NCI-H2196 treated with DMSO at 0.1 percent for 48 hours (cell line): ENCODE measurements around the gene STK11IP.
A peak's percentile ranks its signal among the peaks of the same experiment; 100 is the strongest.

Source experiments
- DNase-seq: peaks from one replicate; lab custom pipeline; 2025; ENCODE audit not compliant: unreplicated experiment; lab: John Stamatoyannopoulos, UW

STK11IP gene

DNA sequence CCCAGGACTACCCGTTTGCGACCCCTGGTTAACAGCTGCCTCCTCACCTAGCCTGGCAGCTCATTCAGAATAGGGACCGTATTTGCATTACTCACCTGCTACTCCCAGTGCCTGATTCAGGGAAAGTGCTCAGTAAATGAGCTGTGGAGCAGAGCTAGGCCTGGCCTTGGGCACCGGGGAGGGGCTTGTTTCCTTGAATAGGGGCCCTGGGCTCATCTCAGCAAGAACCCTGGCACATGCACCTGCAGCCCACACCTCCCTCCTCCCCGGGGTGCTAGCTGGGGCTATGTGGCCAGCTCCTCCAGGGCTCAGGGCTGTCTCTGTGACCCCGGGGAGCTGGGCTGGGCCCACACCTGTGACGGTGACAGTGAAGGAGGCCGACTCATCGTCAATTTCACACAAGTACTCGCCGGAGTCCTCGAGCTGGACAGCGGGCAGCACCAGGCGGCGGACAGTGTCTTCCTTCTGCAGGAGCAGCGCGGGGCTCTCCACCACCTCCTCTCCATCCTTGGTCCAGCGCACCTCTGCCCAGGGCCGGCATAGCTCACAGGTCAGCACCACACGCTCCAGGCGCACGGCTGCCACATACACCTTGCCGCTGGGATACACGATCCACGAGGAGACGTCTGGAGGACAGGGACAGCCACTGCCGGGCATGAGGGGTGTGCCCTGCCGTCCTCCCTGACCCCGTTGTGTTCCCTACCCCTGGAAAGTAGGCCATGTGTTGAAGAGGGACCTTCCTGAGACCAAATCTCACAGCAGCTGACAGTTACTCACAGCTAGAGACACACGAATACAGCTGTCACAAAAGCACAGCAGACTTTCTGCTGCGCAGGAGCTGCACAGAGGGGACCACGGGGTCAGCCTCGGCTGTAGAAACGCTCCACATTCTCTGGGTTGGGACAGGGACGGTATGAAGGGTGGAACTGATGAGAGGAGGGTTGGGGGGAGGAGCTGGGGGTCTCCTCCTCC, 35.3 kb upstream of the STK11IP start:
- DNase-seq = no peak

DNA sequence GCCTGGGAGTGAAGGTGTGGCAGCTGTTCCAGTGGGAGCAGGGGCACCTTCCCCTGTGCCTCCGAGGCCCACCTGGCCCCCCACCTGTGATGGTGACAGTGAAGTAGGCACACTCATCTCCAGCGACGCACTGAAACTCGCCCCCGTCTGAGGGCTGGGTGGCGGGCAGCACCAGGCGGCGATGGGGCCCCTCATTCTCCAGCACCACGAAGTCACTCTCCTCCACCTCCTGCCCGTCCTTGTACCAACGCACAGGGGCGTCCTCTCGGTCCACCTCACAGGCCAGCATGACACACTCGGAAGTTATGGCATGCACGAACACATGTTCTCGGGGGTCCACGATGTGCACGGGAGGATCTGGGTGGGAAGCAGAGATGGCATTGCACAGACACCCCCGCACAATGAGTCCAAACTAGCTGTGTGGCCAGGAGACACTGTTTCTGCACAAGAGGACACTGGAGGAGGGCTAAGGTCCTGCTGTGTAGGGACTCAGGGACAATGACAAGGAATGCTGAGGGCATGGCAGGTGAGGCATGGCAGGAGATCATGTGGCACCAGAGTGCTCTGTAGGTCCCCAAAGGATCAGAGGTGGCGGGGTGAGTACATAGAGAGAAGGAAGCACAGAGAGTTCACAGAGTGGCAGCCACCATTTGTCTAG, 34.3 kb upstream of the STK11IP start:
- no peak for DNase-seq

DNA sequence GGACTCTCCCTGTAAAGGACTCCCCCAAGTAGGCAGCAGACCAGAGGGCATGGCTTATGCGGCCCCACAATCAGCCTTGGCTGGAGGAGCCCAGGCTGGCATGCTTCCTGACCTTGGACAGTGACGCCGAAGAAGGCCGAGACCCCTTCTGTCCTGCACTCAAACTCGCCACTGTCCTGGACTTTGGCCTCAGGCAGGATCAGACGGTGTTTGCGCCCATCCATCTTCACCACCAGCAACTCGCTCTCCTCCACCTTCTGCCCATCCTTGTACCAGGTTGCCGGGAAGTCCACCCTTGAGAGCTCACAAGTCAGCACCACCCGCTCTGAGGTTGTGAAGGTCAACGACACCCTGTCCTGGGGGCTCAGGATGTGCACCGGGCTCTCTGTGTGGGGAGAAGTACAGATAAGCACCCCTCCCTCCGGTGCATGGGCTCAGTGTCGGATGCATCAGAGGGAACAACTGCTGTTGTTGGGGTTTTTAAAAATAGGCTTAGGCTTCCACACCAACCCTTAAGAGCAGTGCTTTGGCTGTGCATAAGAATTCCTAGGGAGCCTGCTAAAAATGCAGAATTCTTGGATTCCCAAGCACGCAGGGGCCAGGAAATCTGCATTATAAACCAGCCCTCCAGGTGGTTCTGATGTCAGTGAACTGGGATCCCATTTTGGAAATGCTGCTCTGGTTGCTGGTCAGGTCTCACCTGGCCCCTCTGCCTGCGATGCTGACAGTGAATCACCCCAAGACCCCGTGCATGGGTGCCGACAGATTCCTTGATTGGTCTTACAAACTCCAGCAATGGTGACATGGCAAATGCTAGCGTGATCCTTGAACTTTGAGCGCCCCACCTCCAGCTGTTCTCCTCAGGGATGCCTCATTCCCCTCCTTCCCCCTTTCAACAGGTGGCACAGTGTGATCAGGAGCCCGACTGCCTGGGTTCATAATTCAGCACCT, 32.3 kb upstream of the STK11IP start:
- DNase-seq = no peak

DNA sequence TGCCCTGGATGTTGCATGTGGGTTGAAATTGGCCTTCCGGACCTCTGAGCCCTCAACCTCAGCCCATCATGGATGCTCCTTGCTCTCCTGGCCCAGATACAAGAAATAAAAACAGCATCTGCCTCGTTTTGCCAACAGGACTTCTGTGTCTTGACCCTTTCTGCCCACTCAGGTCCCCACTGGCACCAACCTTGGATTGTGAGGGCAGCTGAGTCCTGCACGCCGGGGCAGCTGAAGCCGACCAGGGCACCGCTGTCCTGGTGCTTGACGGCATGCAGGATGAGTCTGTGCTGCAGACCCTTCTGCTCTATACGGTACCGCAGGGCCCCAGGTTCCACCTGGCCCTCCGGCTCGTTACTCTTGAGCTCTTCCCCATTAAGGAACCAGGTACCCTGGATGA, 31.0 kb upstream of the STK11IP start:
- DNase-seq = no peak

DNA sequence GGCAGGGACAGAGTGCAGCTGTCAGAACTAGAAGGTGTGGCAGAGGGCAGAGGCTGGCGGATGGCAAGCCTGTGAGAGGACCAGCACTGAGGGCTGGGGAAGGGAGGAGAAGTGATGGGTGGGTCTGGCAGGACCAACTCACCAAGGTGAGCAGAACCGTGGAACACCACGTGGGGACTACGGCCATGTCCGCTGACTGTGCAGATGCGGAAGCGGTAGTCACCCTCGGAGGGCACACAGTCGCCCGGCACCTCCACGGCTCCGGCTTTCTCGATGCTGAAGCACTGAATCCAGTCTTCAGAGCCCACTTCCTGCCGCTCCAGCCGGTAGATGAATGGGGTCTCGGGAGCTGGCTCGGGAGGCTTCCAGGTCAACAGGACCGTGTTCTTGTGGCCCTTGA, 30.5 kb upstream of the STK11IP start:
- DNase-seq = no peak

DNA sequence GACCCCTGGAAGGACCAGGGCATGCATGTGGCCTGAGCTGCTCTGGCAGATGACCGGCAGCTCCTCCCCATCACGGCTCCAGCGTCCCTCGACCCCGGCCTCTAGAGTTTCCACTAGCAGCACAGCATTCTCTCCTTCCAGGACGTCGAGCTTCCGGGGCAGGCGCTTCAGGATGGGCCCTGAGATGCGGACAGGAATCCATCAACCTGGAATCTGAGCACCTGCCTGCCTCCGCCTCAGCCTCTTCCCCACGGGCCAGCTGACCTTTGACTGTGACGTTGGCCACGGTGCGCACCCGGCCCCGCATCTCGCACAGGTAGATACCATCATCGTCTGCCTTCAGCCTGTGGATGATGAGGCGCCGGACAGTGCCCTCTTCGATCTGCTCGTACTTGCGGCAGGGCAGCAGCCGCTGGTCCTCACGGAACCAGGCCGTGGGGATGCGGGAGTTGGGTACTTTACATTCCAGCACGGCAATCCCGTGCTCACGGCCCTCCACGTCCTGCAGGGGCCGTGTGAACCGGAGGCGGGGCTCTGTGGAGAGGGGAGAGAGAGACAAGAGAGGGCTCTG, 29.8 kb upstream of the STK11IP start:
- DNase-seq = no peak

DNA sequence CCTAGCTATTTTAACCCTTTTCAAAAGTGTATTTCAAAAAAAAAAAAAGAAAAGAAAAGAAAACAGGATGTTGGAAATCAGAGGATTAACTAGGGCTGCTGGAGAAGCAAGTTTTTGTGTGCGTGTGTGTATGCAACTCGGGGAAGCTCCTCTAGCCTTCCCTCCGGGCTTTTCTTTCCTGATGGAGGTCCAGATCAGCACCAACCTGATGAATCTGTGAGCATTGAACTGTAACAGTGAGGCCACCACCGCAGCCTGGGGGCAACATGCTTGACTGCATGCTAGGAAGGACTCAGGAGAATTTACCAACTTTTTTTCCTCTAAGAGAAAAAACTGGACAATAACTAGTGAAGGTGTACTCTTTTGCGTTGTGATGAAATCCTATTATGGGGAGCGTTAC, 28.6 kb upstream of the STK11IP start:
- no peak for DNase-seq

DNA sequence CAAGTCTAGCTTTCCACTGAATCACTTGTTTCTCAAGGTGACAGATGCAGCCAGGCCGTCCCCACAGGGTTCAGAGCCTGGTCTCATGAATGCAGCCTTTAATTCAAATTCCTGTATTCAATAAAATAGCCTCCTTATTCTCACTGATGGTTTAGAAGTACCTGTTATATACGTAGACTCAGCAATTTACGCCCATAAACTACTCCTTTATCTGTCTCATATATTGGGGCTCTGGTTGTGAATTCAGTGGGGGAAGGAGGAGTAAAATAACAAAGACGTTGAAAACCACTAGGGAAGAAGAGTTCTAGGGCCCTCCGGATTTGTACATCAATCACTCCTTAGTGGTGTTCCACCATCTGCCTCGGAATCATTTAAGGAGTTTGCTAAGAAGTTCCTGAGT, 28.0 kb upstream of the STK11IP start:
- no peak for DNase-seq

DNA sequence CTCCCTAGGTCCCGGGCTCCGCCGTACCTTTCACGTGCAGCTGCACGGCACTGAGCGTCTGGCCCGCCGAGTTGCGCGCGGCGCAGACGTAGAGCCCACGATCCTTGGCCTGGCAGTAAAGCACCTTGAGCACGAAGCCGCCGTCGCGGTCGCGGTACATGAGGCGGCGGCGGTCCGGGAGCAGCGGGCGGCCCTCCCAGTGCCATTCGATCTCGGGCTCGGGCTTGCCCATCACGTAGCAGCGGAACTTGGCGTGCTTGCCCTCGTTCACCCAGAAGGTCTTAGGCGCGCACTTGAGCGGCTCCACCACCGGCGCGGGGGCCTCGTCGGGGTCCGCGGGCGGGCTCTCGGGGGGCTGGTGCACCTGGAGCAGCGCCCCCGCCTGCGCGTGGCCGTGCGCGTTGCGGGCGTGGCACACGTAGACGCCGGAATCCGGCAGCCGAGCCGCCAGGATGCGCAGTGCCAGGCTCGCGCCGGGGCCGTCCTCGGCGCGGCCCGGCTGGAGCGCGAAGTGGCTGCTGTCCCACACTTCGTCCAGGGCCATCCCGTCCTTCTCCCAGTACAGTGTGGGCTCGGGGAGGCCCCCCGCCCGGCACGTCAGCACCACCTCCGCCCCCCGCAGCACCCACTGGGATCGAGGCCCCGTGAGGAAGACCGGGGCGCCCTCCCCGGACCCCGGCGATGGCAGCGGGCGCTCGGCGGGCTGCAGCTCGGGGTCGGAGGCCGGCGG, 27.3 kb upstream of the STK11IP start:
- DNase-seq = no peak

DNA sequence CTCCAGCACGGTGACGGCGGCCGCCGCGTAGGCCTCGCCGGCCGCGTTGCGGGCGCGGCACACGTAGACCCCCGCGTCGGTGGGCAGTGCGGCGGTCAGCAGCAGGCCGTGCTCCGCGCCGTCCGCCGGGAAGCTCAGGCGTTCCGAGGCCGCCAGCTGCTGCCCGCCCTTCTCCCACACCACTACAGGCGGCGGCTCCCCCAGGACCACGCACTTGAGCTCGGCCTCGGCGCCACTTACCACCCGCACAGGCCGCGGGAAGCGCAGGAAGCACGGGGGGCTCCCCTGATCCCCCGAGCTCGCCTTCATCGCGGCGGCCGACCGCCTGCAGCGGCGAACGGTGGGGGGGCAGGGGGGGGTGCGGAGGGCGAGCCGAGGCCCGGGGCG, 26.7 kb upstream of the STK11IP start:
- no peak for DNase-seq

DNA sequence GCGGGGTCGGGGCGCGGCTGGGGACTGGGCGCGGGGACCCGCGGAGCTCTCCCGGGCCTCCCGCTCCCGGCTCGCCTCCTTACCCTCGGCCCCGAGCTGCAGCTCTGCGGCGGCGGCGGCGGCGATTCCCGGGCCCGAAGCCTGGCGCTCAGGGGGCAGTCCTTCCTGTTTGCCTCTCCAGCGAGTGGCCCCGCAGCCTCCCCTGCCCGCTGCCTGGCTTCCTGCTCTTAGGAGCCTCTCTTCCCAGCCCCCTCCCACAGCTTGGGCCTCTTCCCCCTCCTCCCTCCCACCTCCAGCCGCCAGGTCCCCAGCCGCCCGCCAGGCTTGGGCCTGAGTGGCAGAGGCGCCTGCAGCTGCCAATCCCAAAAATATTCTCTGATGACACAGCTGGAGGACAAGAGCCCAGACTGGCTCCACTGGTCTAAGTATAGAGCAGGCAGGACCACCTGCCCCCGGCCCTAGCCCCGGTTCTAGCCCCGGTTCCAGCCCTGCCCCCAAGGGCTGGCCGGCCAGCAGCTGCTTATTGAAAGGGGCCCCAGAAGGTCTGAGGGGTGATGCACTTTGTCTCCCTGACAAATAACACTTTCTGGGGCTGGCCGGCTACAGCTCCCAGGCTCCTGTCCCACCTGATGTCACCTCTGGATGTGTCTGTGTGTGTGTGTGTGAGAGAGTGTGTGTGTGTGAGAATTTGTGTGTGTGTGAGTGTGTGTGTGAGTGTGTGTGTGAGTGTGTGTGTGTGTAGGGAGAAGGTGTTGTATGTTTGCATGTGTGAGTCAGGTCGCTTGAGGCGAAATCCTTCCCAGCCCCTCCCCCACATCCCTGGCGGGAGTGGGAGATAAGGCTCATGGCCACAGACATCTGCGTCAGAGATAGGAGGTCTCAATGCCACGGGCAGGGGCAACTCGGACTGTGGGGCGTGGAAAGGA, 26.1 kb upstream of the STK11IP start, which contains the start of gene OBSL1:
Gene OBSL1, minus strand, starts transcription at position 229 of the 926 bp plus-strand sequence. CDS start 307 bp downstream, outside the sequence.
- peak; percentile 73 for DNase-seq

DNA sequence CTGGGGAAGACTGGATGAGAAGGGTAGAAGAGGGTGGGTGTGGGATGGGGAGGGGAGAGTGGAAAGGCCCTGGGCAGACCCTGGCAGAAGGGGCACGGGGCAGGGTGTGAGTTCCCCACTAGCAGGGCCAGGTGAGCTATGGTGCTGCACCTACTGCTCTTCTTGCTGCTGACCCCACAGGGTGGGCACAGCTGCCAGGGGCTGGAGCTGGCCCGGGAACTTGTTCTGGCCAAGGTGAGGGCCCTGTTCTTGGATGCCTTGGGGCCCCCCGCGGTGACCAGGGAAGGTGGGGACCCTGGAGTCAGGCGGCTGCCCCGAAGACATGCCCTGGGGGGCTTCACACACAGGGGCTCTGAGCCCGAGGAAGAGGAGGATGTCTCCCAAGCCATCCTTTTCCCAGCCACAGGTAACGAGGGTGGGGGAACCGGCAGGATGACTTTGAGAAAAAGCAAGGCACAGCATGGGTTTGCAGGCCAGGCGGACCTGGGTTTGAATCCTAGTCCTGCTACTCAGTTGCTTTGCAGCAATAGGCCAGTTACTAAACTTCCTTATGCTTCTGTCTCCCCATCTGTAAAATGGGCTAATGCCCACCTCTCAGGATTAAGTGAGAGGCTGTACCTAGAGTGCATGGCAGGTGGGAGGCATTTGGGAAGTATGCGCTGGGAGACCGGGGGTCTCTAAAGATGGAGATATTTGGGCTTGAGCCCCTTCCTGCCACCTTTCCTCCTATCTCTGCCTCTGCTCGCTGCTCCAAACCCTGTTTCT, 25.2 kb upstream of the STK11IP start, which contains the start of gene INHA:
Gene INHA, plus strand, starts transcription at position 74 of the 765 bp plus-strand sequence. Its CDS starts 65 bp downstream, at position 139.
- no peak for DNase-seq

DNA sequence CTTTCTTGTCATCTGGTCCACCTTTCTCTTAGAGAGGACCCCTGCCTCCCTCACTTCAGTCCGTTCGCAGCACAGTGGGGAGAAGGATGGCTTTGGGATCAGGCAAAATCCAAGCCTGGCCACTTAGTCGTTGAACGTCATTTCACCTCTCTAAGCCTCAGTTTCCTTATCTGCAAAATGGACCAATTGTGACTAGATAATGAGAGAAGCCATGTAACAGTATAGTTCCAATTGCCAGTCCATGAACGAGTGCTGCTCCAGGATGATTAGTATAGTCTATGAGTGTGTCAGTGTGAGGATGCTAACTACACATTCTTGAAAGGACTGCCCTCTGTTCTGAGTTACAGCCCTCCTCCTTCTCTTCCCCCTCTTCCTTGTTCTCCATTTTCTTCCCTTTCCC, 24.5 kb upstream of the STK11IP start:
- peak; percentile 68 for DNase-seq

DNA sequence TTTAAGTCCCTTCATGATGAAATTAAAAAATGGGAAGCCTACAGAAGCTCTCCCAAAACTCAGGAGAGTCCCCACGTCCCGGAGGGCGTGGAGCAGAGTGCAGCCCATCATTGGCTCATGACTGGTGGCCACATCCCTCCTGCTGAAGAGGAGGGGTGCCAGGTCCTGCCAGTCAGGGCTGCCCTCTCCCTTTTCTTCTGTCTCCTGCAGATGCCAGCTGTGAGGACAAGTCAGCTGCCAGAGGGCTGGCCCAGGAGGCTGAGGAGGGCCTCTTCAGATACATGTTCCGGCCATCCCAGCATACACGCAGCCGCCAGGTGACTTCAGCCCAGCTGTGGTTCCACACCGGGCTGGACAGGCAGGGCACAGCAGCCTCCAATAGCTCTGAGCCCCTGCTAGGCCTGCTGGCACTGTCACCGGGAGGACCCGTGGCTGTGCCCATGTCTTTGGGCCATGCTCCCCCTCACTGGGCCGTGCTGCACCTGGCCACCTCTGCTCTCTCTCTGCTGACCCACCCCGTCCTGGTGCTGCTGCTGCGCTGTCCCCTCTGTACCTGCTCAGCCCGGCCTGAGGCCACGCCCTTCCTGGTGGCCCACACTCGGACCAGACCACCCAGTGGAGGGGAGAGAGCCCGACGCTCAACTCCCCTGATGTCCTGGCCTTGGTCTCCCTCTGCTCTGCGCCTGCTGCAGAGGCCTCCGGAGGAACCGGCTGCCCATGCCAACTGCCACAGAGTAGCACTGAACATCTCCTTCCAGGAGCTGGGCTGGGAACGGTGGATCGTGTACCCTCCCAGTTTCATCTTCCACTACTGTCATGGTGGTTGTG, 23.0 kb upstream of the STK11IP start:
- DNase-seq = peak; percentile 84

DNA sequence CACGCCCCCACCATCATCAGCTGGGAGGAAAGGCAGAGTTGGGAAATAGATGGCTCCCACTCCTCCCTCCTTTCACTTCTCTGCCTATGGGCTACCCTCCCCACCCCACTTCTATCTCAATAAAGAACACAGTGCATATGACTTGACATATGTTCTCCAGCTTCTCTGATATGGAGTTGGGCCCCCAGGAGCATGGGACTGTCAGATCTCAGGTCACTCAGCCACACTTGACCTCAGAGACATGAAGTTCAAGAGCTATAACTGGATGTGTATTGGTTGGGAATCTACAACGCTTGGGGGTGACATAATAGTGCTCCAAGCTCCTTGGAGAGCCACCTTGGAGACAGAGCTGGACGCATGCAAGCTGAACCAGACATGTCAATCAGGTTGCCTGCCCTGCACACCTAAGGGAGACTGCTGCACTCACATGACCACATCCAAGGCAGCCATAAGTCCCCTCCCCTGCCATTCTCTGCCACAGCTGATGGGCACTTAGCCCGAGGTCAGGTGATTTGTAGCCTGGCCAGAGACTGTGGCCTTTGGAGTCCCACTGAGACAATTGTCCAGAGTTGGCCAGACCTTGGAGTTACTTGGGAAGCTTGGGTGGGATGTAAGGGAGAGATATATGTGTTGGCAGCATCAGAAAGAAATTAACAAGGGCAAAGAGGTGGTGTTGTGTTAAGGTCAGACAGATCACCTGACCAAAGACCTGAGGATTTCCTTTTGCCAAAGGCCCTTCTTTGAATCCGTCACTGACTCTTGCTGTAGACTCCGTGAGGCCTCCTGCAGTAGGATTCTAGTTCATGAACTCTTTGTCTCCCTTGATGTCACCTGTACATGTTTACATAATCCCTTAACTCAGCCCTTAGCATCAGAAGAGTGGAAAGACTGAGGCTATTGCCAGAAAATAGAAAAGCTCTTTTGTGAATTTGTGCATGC, 21.8 kb upstream of the STK11IP start:
- DNase-seq = no peak
